Measurements from ENCODE around the gene GOT2. TPM values are rescaled to one million over a fixed set of nuclear protein-coding genes. Genes with fewer than 3 reads are reported as not detected.

Gene GOT2
- polyA plus RNA-seq, 1 of the 3 experiments (the other 2 are of a cell fraction) = 69.2 TPM

DNA sequence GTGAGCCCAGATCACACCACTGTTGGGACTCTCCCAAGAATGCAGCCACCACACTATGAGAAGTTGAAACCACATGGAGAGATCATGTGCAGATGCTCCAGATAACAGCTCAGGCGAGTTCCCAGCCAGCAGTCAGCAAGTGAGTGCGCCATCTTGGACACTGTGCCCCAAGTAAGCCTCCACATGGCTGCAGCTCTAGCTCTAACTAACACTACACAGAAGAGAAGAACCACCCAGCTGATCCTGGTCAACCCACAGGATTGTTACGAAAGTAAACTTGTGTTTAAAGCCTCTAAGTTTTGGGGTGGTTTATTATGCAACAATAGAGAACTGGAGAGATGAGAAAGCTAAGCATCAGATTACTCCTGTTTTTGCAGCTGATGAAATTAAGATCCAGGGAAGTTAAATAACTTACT, 75.3 kb downstream of the GOT2 start (continued):
- TF ChIP-seq, protein P1, sequence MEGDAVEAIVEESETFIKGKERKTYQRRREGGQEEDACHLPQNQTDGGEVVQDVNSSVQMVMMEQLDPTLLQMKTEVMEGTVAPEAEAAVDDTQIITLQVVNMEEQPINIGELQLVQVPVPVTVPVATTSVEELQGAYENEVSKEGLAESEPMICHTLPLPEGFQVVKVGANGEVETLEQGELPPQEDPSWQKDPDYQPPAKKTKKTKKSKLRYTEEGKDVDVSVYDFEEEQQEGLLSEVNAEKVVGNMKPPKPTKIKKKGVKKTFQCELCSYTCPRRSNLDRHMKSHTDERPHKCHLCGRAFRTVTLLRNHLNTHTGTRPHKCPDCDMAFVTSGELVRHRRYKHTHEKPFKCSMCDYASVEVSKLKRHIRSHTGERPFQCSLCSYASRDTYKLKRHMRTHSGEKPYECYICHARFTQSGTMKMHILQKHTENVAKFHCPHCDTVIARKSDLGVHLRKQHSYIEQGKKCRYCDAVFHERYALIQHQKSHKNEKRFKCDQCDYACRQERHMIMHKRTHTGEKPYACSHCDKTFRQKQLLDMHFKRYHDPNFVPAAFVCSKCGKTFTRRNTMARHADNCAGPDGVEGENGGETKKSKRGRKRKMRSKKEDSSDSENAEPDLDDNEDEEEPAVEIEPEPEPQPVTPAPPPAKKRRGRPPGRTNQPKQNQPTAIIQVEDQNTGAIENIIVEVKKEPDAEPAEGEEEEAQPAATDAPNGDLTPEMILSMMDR (IDR thresholded peaks at IDR 0.05) = no peak
- TF ChIP-seq SMC3 (IDR thresholded peaks at IDR 0.05; ENCODE audit: low read depth, low read length) = no peak
- TF ChIP-seq CHD2 (IDR thresholded peaks at IDR 0.05; ENCODE audit: low read length, partially characterized antibody) = no peak
- TF ChIP-seq, protein P2, sequence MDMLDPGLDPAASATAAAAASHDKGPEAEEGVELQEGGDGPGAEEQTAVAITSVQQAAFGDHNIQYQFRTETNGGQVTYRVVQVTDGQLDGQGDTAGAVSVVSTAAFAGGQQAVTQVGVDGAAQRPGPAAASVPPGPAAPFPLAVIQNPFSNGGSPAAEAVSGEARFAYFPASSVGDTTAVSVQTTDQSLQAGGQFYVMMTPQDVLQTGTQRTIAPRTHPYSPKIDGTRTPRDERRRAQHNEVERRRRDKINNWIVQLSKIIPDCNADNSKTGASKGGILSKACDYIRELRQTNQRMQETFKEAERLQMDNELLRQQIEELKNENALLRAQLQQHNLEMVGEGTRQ (IDR thresholded peaks at IDR 0.05; ENCODE audit: borderline replicate concordance, low read depth, low read length) = no peak
- TF ChIP-seq POLR2AphosphoS5 (IDR thresholded peaks at IDR 0.05; ENCODE audit: low read depth, low read length) = no peak
- TF ChIP-seq JUND (IDR thresholded peaks at IDR 0.05) = no peak
- no peak for TF ChIP-seq TCF12 (IDR thresholded peaks at IDR 0.05)

Small RNA genes lying within 50 kb of the gene (small RNA-seq; reads per million reads assigned to genes)
- gene RN7SL143P (0 to 0.64 (median 0) reads per million in 7 experiments), gene RNU6-1155P (0 reads per million in 7 experiments)

Other genes starting within 250 kb of the GOT2 start
- 46.2 and 52.0 TPM in 2 replicates for gene NDRG4, start 234.2 kb downstream of the GOT2 start, polyA plus RNA-seq (2012; rRNA removed)
- gene SETD6, start 218.8 kb downstream of the GOT2 start, polyA plus RNA-seq (2012; rRNA removed) = 17.2 and 22.2 TPM in 2 replicates
- 77.8 and 90.3 TPM in 2 replicates for gene CNOT1, start 104.5 kb downstream of the GOT2 start, polyA plus RNA-seq (2012; rRNA removed)
- 14.1 and 19.3 TPM in 2 replicates for gene SLC38A7, start 49.5 kb downstream of the GOT2 start, polyA plus RNA-seq (2012; rRNA removed)